WERI-Rb-1 (cell line): ENCODE data around the gene TNFRSF12A.

Source experiments
- DNase-seq: peaks from one replicate; pipeline ENCODE4 v3.0.0-alpha.2; 2020
- H3K27ac ChIP-seq: fragments of 250-450 bp; sonication (Bioruptor Pico); 2 replicates; pipeline ENCODE4 v1.5.1; 2020; ENCODE audit warnings: mild to moderate bottlenecking, moderate library complexity
- H3K27me3 ChIP-seq: fragments of 250-450 bp; sonication (Bioruptor Pico); 2 replicates; pipeline ENCODE4 v1.5.1; 2021; ENCODE audit warnings: mild to moderate bottlenecking, low read depth, moderate library complexity; ENCODE audit not compliant: insufficient read depth, severe bottlenecking
- H3K36me3 ChIP-seq: fragments of 250-450 bp; sonication (Bioruptor Pico); 2 replicates; pipeline ENCODE4 v1.5.1; 2020; ENCODE audit warnings: mild to moderate bottlenecking, moderate library complexity
- H3K4me3 ChIP-seq: 2 replicates; pipeline ENCODE4 v1.5.1; 2011; ENCODE audit warnings: low read depth, mild to moderate bottlenecking, control low read depth, low read length
- H3K9me3 ChIP-seq: fragments of 250-450 bp; sonication (Bioruptor Pico); 2 replicates; pipeline ENCODE4 v1.5.1; 2021; ENCODE audit warnings: mild to moderate bottlenecking, moderate library complexity; ENCODE audit not compliant: severe bottlenecking
- TF ChIP-seq, protein P1 (sequence below): IDR thresholded peaks from 2 replicates; pipeline ENCODE4 v1.5.1; 2011; ENCODE audit warnings: low read depth, mild to moderate bottlenecking, control low read depth, inconsistent platforms, low read length

Gene TNFRSF12A

DNA sequence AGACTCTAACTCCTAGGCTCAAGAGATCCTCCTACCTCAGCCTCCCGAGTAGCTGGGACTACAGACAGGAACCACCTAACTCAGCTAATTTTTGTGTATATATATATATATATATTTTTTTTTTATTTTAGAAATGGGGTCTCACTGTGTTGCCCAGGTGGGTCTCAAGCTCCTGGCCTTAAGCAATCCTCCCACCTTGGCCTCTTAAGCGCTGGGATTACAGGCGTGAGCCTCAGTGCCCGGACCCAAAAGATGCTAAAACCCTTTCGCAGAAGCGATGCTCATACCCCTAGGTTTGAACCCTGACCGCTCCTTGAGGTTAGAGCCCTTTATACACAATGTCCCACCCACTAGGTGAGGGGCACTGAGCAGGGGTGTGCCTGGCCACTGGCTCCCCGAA lies 9.7 kb upstream of the TNFRSF12A start:
- no peak overlapping the region for H3K4me3 ChIP-seq
- H3K27ac ChIP-seq, result no peak overlapping the region
- TF ChIP-seq, protein P1, sequence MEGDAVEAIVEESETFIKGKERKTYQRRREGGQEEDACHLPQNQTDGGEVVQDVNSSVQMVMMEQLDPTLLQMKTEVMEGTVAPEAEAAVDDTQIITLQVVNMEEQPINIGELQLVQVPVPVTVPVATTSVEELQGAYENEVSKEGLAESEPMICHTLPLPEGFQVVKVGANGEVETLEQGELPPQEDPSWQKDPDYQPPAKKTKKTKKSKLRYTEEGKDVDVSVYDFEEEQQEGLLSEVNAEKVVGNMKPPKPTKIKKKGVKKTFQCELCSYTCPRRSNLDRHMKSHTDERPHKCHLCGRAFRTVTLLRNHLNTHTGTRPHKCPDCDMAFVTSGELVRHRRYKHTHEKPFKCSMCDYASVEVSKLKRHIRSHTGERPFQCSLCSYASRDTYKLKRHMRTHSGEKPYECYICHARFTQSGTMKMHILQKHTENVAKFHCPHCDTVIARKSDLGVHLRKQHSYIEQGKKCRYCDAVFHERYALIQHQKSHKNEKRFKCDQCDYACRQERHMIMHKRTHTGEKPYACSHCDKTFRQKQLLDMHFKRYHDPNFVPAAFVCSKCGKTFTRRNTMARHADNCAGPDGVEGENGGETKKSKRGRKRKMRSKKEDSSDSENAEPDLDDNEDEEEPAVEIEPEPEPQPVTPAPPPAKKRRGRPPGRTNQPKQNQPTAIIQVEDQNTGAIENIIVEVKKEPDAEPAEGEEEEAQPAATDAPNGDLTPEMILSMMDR, result no peak
- no peaks in the 10 kb centered on the region; the same call in 1 of the 2 replicates for H3K36me3 ChIP-seq
- no peaks in the 10 kb centered on the region for H3K9me3 ChIP-seq
- no peak for DNase-seq
- no peaks in the 10 kb centered on the region for H3K27me3 ChIP-seq

DNA sequence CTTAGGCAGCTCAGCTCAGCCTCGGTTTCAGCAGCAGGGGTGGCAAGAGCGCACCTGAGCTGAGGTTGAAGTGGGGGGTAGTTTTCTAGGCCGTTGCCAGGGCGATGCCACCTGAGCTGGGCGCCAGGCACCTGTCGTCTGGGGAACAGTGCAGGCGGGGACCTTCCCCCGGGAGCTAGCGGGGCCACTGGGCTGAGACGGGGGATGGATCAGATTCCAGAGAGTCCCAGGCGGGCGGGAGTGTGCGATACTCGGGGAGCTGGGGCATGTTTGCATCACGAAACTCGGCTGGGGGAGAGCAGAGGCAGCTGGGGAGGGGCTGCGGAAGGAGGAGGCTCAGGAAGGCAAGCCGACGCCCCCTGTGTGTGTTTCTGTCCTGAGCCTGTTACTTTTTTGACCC lies 7.9 kb upstream of the TNFRSF12A start:
- Histone ChIP-seq H3K27ac (no peak overlapping the region), H3K9me3 (no peaks in the 10 kb centered on the region), H3K4me3 (no peak overlapping the region), H3K36me3 (no peaks in the 10 kb centered on the region), H3K27me3 (no peaks in the 10 kb centered on the region)
- no peak for DNase-seq
- TF ChIP-seq, protein P1, result no peak

DNA sequence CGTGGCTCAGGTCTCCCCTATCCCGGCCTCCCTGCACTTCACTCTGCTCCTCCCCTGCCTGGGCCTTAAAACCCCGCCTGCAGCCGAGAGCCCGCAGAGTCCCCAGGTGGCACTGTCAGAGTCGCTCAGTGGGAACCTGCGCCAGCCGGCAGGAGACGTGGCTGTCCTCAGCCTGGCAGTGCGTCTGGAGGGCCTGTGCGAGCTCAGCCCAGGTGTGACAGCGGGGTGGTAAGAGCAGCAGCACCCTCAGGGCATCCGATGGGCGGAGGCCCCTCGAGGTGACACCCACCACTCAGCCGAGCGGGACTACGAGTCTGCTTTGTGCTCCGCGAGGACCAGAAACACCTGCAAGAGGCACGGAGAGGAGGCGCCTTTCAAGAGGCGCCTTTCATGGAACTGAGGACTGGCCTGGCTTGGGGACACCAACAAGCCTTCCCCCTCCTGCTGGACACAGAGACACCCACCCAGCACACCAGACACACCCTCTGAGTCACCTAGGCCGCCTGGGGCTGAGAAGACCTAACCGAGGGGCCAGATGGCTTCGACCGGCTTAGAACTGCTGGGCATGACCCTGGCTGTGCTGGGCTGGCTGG lies 7.2 kb upstream of the TNFRSF12A start, which contains the start of gene CLDN9:
Gene CLDN9, plus strand, starts transcription at position 96 of the 593 bp plus-strand sequence. Its CDS starts 440 bp downstream, at position 536.
- peak; percentile 66 for DNase-seq
- Histone ChIP-seq H3K36me3 (no peaks in the 10 kb centered on the region), H3K27me3 (no peaks in the 10 kb centered on the region), H3K9me3 (no peaks in the 10 kb centered on the region), H3K4me3 (no peak within 1 kb of the TSS), H3K27ac (peak within 1 kb of the TSS; percentile 43)
- TF ChIP-seq, protein P1, result no peak

DNA sequence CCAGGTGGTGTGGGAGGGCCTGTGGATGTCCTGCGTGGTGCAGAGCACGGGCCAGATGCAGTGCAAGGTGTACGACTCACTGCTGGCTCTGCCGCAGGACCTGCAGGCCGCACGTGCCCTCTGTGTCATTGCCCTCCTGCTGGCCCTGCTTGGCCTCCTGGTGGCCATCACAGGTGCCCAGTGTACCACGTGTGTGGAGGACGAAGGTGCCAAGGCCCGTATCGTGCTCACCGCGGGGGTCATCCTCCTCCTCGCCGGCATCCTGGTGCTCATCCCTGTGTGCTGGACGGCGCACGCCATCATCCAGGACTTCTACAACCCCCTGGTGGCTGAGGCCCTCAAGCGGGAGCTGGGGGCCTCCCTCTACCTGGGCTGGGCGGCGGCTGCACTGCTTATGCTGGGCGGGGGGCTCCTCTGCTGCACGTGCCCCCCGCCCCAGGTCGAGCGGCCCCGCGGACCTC lies 6.6 kb upstream of the TNFRSF12A start:
- Histone ChIP-seq H3K27me3 (no peaks in the 10 kb centered on the region), H3K9me3 (no peaks in the 10 kb centered on the region), H3K36me3 (no peaks in the 10 kb centered on the region), H3K4me3 (no peak overlapping the region), H3K27ac (peak overlapping the region; percentile 56)
- no peak for DNase-seq
- TF ChIP-seq, protein P1, result no peak

DNA sequence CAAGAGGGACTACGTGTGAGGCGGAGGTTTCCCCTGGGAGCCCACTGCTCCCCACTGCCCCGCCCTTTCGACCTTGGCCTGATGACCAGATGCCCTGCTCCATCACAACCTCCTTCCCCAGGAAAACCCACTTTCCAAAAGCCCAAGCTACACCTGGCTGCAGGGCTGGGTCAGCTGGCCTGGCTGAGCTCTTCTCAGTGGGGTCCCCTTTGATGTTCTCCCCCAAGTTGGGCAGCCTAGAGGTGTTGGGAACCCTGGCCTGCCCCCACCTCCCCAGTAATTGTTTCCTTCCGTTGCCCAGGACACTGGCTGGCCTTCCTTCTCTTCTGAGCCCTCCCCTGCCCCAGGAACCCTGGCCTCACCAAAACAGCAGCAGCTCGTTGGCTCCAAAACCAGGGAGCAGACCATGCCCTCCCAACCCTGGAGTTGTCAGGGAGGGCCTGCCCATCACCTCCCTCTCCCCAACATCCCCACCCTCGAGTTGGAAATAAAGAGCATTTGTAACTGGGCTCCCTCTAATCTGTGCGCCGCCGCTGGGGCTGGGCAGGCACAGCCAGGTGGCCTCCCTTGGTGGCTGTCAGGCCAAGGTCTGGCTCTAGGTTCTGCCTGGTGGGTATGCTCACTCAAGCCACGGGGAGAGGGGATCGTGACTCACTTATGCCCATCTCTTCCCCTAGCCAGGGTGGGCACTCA lies 6.0 kb upstream of the TNFRSF12A start:
- no peaks in the 10 kb centered on the region for H3K27me3 ChIP-seq
- DNase-seq, result peak; percentile 71

More for the DNA sequence above, 6.0 kb upstream of the TNFRSF12A start:
- Histone ChIP-seq H3K4me3 (no peak overlapping the region), H3K36me3 (no peaks in the 10 kb centered on the region), H3K9me3 (no peaks in the 10 kb centered on the region), H3K27ac (peak overlapping the region; percentile 56)
- TF ChIP-seq, protein P1, result no peak
